GM18526 (cell line): ENCODE measurements around the gene CXCR1.

ENCODE experiments used
- POLR2A ChIP-seq: IDR thresholded peaks from 3 replicates; pipeline ENCODE4 v1.6.1; 2011; ENCODE audit not compliant: insufficient read length; ENCODE audit errors: extremely low read depth

The CXCR1 gene

DNA sequence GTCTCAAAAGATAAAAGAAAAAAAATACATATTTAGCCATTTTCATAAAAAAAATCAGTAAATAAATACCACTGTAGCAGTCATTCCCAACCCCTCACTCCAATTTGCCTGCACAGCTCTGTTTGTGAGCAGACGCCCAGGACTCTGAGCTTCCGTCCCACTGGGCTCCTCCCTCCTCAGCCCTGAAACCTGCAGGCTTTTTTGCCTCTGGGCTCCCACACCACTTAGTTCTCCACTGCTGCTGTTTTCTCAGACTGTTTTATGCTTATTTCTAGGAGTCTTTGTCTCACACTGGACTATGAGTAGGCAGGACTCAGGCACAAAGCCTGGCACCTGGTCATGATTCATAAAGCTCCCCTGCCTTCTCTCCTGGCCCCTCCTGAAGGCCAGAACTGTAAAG, 6.1 kb upstream of the CXCR1 start:
- TF ChIP-seq POLR2A = no peak

DNA sequence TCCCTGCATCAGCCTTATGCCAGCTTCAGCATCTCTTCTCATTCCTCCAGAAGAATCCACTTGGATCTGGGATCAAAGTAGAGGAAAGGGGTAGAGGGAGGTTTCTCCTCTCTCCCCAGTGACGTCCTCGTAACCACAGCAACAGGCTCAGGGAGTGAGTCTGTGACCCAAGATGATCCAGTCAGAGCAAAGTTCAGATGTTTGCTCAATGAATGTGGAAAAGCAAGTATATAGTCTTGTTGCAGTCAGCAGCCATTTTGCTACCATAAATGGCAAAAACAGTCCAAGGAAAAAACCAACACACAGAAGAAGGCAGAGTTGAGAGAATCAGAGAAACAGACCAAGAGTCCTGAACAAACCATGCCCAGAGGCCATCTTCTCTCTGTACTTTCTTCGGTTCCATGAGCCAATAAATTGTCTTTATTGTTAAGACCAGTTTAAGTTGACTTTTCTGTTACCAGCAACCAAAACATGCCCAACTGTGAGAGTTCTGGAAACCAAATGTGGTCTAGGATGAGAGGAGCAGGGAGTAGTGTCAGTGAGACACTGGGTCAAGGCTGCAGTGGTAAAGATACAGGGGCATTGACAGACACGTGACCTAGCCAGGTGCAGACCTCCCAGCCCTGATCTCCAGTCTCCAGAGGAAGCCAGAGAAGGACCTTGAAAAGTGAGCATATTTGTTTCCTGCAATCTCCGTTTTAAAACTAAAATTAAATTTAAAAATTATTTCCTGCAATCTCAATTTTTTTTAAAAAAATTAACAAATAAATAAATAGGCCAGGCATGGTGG, 3.2 kb upstream of the CXCR1 start:
- no peak for TF ChIP-seq POLR2A

DNA sequence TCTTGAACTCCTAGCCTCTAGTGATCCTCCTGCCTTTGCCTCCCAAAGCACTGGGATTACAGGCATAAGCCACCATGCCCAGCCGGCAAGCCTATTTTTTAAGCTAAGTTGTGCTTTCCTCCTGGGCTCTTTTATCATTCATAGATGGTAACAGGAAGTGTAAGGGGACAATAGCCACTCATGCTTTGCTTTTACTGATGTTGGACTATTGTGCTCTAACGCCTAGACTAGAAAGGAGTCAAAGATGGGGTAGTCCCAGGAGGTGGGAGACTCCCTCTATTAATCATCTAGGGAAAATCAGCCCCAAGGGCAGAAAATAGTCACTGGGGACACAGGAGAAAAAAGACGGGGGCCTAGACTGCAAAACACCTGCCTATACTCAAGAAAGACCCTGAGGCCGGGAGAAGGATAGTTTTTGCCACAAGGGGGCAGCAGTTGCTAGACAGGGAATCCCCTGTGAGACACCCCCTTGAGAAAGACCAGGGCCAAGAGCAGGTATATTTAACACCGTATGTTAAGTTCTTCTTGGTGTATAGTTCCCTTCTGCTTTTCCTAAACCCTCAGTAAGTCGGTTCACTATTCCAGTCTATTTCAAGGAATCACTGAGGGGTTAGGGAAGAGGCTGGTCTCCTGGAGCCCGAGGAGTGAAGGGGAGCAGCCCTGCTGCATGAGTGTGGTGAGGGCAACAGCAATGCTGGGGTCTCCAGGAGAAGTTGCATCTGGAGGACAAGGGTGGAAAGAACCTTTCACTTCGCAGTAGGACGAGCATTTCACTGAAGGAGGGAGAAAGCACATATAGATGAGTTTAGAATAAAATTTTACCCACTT, 2.1 kb upstream of the CXCR1 start:
- TF ChIP-seq POLR2A = no peak

DNA sequence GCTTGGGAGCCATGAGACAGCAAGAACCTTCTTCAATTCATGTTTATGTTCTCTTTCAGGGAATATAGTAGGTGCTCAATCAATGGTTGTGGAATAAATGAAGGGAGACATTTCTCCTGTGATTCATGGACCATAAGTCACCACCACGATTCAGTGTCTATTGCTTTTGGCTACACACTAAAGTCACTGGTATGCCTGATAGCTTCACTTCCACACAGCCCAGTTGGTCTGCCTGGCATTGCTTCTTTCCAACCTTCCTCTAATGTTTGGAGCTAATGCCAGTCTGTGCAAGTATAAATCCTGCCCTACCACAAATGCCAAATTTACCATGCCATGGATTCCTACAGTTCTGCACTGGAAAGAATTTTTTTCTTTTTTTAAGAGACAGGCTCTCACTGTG, 1.3 kb upstream of the CXCR1 start:
- no peak for TF ChIP-seq POLR2A

DNA sequence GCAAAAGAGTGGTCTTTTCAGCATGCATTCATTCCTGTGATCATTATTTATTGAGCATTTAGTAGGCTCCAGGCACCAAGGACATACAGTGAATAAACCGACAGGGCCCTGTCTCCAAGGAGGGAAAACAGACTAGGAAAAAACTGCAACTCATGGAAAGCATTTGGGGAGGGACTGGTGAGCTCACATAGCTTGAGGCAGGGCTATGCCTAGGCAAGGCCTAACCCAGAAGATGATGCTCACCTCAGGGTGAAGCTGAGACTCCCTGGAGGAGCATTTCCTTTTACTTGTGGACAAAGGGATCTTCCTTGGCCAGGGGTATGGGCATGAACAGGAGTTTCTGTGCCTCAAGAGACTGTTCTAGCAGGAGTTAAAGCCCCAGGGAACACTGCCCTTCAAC, 3.9 kb downstream of the CXCR1 start:
- TF ChIP-seq POLR2A = no peak

DNA sequence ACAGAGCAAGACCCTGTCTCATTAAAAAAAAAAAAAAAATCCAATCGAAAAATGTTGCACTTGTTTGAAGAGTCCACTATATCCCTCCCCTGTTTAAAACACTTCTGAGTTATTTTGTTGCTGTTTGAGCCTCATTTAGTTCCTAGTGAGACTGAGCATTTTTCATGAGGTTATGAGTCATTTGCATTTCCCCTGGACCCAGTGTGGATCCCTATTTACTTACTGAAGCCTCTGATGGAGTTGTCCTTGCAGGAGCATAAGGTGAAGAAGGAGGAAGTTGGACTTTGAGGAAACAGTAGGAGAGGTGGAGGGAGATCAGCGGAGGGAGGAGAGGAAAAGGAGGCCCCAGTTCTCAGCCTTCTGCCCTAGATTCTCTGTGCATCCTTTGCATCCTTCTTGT, 5.1 kb downstream of the CXCR1 start:
- TF ChIP-seq POLR2A = no peak

DNA sequence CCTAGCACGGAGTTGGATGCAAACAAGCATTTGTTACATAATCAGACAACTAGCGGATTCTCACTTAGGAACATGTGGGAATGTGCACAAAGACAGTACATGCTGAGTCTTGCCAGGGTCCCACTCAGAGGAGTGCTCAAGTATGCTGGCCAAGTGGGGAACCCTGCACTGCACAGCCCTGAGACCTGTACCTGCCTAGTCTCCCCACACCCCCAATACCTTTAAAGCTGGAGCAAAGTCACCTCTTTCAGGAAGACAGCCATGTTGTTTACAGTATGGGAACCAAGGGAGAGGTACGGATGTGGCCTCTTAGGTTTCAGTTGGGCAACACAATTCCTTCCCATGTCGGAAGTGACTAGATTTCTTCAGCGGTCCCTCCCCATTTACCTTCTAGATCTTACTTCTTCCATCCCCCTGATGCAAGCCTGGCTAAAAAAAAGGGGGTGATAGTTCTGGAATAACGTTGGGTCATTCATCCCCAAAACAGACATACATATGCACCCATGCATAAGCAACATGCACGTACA, 10.7 kb downstream of the CXCR1 start:
- no peak for TF ChIP-seq POLR2A

DNA sequence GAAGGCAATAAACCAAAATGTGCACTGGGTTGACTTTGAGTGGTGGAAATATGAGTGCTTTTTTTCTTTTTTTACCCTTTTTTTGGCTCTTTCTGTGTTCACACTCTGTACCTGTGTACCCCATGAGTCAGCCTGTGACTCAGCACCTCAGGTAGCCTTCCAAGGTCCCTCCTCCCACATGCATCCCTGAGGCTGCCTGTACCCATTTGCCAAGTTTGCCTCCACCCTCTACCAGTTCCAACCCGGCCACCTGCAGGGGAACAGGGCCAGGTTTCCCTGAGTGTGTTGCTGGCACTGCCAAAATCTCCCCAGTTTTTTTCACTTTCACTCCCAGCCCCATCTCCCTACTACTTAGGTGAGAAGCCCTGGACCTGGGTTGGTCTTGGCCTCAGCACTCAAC, 14.0 kb downstream of the CXCR1 start:
- TF ChIP-seq POLR2A = no peak

DNA sequence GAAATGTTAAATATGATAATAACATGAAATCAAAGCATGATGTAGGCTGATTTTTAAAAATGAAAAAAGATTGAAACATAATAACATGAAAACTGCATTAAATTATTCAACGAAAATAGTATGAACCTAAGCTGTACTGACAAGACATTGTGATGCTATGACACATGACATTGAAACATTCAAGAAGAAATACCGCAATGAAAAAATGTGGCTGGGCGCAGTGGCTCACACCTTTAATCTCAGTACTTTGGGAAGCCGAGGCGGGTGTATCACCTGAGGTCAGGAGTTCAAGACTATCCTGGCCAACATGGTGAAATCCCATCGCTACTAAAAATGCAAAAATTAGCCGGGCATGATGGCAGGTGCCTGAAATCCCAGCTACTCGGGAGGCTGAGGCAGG, 14.6 kb downstream of the CXCR1 start:
- no peak for TF ChIP-seq POLR2A

DNA sequence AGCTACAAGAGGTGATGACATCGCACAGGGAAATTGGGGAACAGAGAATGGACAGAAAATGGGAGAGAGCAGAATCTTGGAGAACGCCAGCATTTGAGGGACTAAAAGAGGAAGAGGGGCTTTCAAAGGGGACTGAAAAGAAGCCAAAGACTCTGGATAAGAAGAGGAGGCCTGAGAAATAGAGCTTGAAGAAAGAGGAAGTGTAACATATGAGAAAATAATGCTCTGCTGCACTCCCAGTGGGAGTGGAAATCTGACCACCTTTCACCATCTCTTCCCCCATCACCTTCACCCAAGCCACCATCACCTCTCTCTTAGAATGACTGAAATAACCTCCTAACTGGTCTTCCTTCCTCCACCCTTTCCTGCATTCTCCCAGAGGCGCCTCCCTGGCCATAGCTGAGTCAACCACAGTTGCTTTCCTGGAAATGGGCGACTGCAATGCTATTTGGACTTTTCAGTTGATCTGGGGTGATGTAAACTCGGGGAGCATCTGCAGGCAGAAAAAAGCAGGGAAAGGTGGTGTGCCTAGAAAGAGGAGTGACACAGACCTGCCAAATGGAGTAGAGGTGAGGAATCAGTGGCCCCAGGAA, 16.8 kb downstream of the CXCR1 start:
- no peak for TF ChIP-seq POLR2A

DNA sequence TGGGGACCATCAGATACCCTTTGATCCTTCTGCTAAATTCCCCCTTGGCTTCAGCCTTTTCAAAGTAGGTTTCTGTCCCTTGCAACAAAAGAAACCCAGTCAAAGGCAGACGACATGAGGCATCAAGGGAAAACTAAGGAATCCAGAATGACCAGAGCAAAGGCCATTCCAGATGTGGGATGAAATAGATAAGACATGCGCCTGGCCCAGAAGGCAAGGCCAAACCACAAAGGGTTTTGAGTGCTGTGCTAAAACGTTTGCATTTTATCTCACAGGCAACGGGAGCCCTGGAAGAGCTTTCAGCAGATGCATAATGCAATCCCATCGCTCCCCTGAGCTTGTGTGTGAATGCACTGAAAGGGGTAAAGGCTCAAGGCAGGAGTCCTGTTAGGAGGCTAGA, 17.7 kb downstream of the CXCR1 start:
- TF ChIP-seq POLR2A = no peak

DNA sequence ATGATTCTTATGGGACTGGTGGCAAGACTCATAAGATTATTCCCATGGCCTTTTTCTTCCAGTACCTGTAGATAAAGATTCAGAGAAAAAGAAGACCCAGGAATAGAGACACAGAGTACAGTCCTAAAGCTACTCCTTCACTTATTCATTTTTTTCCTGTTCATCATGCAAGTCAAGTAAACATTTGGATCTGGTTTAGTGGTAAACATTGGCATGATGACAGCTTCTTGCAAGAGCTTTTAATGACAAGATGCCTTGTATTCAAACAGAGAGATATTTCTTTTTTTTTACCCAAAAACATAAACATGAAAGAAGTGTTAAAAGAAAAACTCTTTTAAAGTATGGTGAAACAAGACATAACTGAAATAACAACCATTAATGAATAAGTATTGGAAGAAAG, 20.7 kb downstream of the CXCR1 start:
- no peak for TF ChIP-seq POLR2A

DNA sequence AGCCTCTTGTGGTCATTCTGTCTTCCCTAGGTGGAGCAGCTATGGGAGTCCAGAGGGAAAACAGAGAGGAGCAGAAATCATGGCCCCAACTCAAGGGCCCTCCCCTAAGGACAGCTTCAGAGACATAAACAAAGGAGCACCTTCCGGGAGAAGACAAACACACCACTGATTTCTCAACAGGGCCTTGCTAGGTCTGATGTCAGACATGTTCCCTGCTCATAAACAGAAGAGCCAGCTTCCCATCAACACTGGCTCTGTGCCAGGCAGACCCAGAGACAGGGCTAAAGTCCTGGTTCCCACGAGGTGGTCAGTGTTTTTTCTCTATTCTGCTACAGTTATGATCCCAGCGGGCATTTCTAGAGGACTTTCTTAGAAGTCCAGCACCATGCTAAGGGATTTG, 21.6 kb downstream of the CXCR1 start:
- TF ChIP-seq POLR2A = no peak

DNA sequence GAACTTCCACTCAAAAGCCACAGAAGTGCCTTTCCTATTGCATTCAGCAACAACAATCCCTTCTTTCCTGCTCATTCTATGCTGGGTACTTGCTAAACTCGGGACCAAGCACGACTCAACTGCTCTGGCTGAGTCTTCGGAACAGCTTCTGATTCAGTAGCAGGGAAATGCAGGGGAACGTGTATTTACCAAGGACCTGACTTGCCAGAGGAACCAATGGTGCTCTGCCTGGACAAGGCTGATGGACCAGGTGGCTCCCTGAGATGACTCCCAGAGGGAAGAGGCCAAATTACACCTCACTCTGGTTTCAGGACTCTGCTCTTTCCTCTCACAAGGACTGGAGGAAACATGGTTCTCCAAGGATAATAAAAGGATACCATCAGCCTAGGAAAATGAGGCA, 28.7 kb downstream of the CXCR1 start:
- TF ChIP-seq POLR2A = no peak

DNA sequence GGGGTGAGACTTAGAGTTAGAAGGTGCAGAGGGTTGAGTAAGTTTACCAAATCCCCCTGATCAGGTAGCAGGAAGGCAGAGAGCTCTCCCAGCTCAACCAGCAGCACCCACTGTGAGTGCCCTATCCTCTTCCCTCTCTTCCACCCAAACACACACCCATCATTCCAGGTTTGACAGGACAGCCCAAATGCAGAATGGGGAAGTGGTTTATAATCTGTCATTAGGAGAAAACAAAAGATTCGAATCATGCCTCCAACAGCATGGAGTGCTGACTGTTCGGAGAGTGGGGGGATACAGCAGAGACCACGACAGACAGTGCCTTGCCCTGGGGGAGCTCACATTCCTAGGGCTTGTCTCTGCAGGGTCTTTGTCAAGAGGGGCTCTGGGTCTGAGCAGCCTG, 29.2 kb downstream of the CXCR1 start:
- TF ChIP-seq POLR2A = no peak

DNA sequence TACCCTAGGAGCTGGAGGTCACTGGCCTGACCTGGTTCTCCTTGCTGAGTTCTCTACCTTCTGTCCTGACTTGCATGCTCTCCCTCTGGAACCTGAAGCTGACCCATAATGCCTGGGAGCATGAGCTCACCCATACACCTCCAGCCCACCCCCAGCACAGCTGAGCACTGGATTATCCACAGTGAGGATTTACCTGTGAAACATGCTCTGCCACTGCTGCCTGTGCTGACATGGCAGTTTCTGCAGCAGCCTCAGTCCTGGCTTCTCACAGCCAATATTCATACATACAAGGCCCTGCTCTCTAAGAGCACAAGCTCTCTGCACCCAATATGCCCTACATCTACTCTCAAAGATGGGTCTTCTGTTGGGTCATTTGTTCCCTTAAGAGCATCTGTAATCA, 35.9 kb downstream of the CXCR1 start:
- no peak for TF ChIP-seq POLR2A

DNA sequence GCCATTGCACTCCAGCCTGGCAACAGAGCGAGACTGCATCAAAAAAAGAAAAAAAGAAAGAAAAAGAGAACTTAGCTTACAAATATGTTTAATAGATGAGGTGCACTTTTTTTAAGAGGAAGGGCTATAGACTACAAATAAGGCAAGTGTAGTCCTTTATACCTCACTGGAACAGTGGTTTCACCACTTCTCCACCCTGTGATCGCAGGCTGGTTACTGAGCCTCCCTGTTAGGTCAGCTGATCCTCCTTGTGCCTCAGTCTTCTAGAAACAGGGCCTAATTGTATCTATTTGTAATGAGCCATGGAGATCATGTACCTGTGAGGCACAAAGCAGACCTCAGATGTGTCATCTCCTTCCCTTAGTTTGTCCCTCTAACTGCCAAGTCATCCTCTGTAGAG, 36.4 kb downstream of the CXCR1 start:
- TF ChIP-seq POLR2A = no peak
